Transverse colon (tissue), 4 donors: ENCODE measurements around the gene SUGCT. TPM values are rescaled to one million over a fixed set of nuclear protein-coding genes. Genes with fewer than 3 reads are reported as not detected.

Experiments
- DNase-seq: peaks from one replicate; pipeline ENCODE4 v3.0.0-alpha.2; 2019
- H3K27ac ChIP-seq, 4 donors: fragments of 200-600 bp; sonication (generic); 2 replicates each; pipeline ENCODE4 v1.5.1; 2016 to 2018; ENCODE audit warnings: inconsistent platforms in 4 of 4
- H3K27me3 ChIP-seq: fragments of 200-600 bp; sonication (generic); 2 replicates; pipeline ENCODE4 v1.5.1; 2017; ENCODE audit warnings: inconsistent platforms
- H3K36me3 ChIP-seq, 4 donors: fragments of 200-600 bp; sonication (generic); 2 replicates each; pipeline ENCODE4 v1.5.1; 2017 to 2019; ENCODE audit warnings: inconsistent platforms in 4 of 4
- H3K4me1 ChIP-seq, 4 donors: fragments of 200-600 bp; sonication (generic); 2 replicates each; pipeline ENCODE4 v1.5.1; 2017 to 2020; ENCODE audit warnings: inconsistent platforms in 4 of 4
- H3K4me3 ChIP-seq, 4 donors: fragments of 200-600 bp; sonication (generic); 1 replicate in 1 of 4; 2 replicates in 3 of 4; pipeline versions ENCODE4 v1.5.1 to v1.6.1; 2017 to 2019; ENCODE audit warnings: inconsistent platforms in 4 of 4
- H3K9me3 ChIP-seq, 2 donors: fragments of 200-600 bp; sonication (generic); 2 replicates each; pipeline ENCODE4 v1.5.1; 2017 to 2019; ENCODE audit warnings: inconsistent platforms in 2 of 2
- EP300 ChIP-seq: sonication (generic); formaldehyde crosslinking; IDR thresholded peaks from one replicate; pipeline ENCODE4 v1.6.1; 2017; ENCODE audit warnings: antibody characterized with exemption, low read depth
- POLR2A ChIP-seq: fragments of 450-650 bp; IDR thresholded peaks from one replicate; pipeline ENCODE4 v1.6.1; 2016; ENCODE audit warnings: antibody characterized with exemption, mild to moderate bottlenecking, moderate library complexity
- POLR2AphosphoS5 ChIP-seq, 3 donors: sonication (generic); formaldehyde crosslinking; IDR thresholded peaks; one replicate each; pipeline ENCODE4 v1.6.1; 2016; ENCODE audit warnings: antibody characterized with exemption in 3 of 3
- WGBS, 2 donors: methylation state at CpG; one replicate each; pipeline ENCODE4 v1.1.5; 2018; ENCODE audit warnings: low coverage in 1 of 2; 5-methylcytosine and 5-hydroxymethylcytosine counted together
- in situ Hi-C, 4 donors: fragments of 200-750 bp; cut with MboI; loops; one replicate each; pipeline versions ENCODE4 v1.15.0 to v1.15.1; 2017; ENCODE audit warnings: low sequenced_read_pairs in 3 of 4, low pct_ligation_motif_present in 1 of 4, low pct_unique_long_range_greater_than_20kb in 1 of 4
- intact Hi-C: fragments of 100-400 bp; cut with DNase I; formaldehyde crosslinking; loops from one replicate; pipeline ENCODE4 v1.15.1; 2023; ENCODE audit warnings: low total_unique reads
- total RNA-seq, 4 donors: library from RNA; depleted of rRNA; stranded (reverse); fragments of >200 nt; gene quantifications; one replicate each; pipeline ENCODE4 v1.1.0, GENCODE V29; 2016
- TF ChIP-seq, protein P1 (sequence below), 5 experiments: fragments of 200-600 bp in 3 of 5; fragments of 450-650 bp in 2 of 5; sonication (generic) in 3 of 5; IDR thresholded peaks; 1 replicate in 2 of 5; 2 replicates in 3 of 5; pipeline ENCODE4 v1.5.1; 2016 to 2017; ENCODE audit warnings: antibody characterized with exemption in 5 of 5, inconsistent platforms in 3 of 5, mild to moderate bottlenecking in 2 of 5, moderate library complexity in 1 of 5

Gene SUGCT
- total RNA-seq, 4 donors from 2014 or later: 2.6 to 44.5 (median 15.9) TPM

DNA sequence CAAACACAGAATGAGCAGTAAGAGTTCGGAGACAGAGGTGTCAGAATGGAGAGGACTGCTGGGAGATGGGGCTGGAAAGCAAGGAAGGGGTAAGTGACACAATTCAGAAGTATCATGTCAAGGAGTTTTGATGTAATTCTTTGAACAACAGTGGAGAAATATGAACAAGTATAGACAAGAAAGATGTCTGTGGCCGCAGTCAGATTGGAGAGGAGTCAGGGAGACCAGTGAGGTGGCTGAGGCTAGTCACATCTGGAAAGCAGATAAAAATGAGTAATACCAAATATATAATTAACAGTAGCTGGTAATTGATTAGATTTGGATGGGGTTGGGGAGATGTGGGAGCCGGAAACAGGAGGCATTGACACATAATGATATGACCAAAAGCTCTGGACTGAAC is 540.9 kb downstream of the SUGCT start:
- no peak for DNase-seq
- no peak overlapping the region for H3K27ac ChIP-seq
- H3K4me3 ChIP-seq: no peak overlapping the region
- intact Hi-C loops (no loop called here), in situ Hi-C loops (no loop called here)
- no peaks in the 10 kb centered on the region for H3K9me3 ChIP-seq
- TF ChIP-seq, protein P1, sequence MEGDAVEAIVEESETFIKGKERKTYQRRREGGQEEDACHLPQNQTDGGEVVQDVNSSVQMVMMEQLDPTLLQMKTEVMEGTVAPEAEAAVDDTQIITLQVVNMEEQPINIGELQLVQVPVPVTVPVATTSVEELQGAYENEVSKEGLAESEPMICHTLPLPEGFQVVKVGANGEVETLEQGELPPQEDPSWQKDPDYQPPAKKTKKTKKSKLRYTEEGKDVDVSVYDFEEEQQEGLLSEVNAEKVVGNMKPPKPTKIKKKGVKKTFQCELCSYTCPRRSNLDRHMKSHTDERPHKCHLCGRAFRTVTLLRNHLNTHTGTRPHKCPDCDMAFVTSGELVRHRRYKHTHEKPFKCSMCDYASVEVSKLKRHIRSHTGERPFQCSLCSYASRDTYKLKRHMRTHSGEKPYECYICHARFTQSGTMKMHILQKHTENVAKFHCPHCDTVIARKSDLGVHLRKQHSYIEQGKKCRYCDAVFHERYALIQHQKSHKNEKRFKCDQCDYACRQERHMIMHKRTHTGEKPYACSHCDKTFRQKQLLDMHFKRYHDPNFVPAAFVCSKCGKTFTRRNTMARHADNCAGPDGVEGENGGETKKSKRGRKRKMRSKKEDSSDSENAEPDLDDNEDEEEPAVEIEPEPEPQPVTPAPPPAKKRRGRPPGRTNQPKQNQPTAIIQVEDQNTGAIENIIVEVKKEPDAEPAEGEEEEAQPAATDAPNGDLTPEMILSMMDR (IDR thresholded peaks at IDR 0.05): no peak
- no peak for TF ChIP-seq POLR2A
- TF ChIP-seq POLR2AphosphoS5 (IDR thresholded peaks at IDR 0.05): no peak
- TF ChIP-seq EP300: no peak
- 91 to 95% methylated on average over 2 to 3 of the region's 3 CpGs for WGBS, 2 donors
- no peaks in the 10 kb centered on the region for H3K27me3 ChIP-seq
- no peaks in the 10 kb centered on the region for H3K36me3 ChIP-seq
- H3K4me1 ChIP-seq: peaks cover 0 to 11% (median 5%) of the 10 kb centered on the region in 4 donors

DNA sequence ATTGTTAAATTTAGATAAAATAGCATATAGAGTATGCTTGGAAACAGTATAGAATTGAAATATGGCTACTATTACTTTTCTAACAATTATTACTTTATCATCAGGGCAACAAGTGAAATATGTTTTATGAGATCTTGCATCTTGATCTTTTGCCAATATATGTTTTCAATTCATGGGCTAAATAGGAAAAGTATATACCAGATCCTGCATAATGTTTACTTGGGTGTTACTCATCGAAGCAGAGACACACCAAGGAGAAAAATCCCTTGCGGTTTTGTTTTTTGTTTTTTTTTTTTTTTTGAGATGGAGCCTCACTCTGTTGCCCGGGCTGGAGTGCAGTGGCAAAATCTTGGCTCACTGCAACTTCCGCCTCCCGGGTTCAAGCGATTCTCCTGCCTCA is 541.4 kb downstream of the SUGCT start:
- WGBS, 2 donors: 91 to 95% methylated on average over 6 of the region's 6 CpGs
- H3K27ac ChIP-seq: no peak overlapping the region
- peaks cover 0 to 11% (median 5%) of the 10 kb centered on the region in 4 donors for H3K4me1 ChIP-seq
- no peak overlapping the region for H3K4me3 ChIP-seq
- H3K27me3 ChIP-seq: no peaks in the 10 kb centered on the region
- intact Hi-C loops: no loop called here
- no peaks in the 10 kb centered on the region for H3K9me3 ChIP-seq
- in situ Hi-C loops: no loop called here
- no peak for DNase-seq
- H3K36me3 ChIP-seq: no peaks in the 10 kb centered on the region
- TF ChIP-seq, protein P1 (IDR thresholded peaks at IDR 0.05): no peak
- TF ChIP-seq POLR2AphosphoS5 (IDR thresholded peaks at IDR 0.05) (no peak), EP300 (no peak), POLR2A (no peak)

DNA sequence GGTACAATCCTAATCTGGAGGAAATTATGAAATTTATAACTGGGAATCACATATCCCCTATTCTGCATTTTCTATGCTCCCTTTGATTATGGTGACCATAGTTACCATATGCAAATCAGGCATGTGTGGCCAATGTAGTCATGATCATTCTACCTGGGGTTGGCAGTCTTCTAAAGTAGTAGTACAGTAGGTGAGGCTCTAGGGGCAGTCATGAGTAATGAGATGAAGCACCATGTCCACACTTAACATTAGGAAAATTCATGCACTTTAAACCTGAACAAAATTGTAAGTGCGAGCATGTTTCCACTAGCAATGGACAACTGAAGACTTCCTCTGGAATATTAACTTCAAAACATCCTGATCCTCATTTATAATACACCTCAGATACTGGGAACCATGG is 545.9 kb downstream of the SUGCT start:
- H3K4me1 ChIP-seq: no peaks in the 10 kb centered on the region
- in situ Hi-C loops (no loop called here), intact Hi-C loops (no loop called here)
- H3K27ac ChIP-seq: no peak overlapping the region
- WGBS, 2 donors: 70 to 71% methylated on average over 1 of the region's 1 CpG
- no peak overlapping the region for H3K4me3 ChIP-seq
- no peak for TF ChIP-seq EP300
- TF ChIP-seq, protein P1 (IDR thresholded peaks at IDR 0.05): peak in 4 of 5 experiments; percentile 22 to 29 (median 26)
- no peak for DNase-seq
- H3K36me3 ChIP-seq: no peaks in the 10 kb centered on the region
- H3K27me3 ChIP-seq: no peaks in the 10 kb centered on the region
- H3K9me3 ChIP-seq: no peaks in the 10 kb centered on the region

DNA sequence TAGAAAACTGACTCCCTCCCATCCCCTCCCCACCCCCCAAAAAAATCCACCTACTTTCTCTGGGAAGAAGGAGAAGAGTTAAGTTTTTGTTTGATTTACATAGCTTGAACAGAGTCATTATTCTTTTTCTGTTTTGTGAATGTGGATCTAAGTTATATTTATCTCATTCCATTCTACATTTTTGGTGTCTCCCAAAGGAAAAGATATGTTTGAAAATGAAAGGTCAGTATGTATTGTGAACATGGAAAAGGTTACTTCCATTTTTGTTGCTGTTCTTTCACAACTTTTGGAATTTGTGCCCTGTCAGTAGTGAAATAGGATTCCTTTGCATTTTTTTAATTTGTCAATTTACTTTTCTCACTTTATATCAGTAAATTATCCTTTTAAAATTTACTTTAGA is 547.9 kb downstream of the SUGCT start:
- in situ Hi-C loops: no loop called here
- Histone ChIP-seq H3K4me3 (no peak overlapping the region), H3K9me3 (no peaks in the 10 kb centered on the region), H3K27ac (no peak overlapping the region), H3K36me3 (no peaks in the 10 kb centered on the region), H3K27me3 (no peaks in the 10 kb centered on the region), H3K4me1 (no peaks in the 10 kb centered on the region)
- DNase-seq: no peak
- intact Hi-C loops: no loop called here
- TF ChIP-seq EP300: no peak
- TF ChIP-seq POLR2A: no peak
- TF ChIP-seq, protein P1 (IDR thresholded peaks at IDR 0.05): no peak
- TF ChIP-seq POLR2AphosphoS5 (IDR thresholded peaks at IDR 0.05): no peak
